Left ventricle myocardium inferior (tissue), 1 donor: Measurements from ENCODE around the gene CCDC88B. TPM values are rescaled to one million over a fixed set of nuclear protein-coding genes. Genes with fewer than 3 reads are reported as not detected.

ENCODE experiments used
- DNase-seq: peaks from one replicate; pipeline ENCODE4 v3.0.0-alpha.2; 2020
- H3K27ac ChIP-seq: fragments of 200-600 bp; replicated peaks from 2 replicates; pipeline ENCODE4 v1.8.0; 2021
- H3K27me3 ChIP-seq: fragments of 200-600 bp; 2 replicates; pipeline ENCODE4 v1.8.0; 2021; ENCODE audit warnings: low read depth
- H3K36me3 ChIP-seq: fragments of 200-600 bp; 2 replicates; pipeline ENCODE4 v1.8.0; 2021
- H3K4me1 ChIP-seq: fragments of 200-600 bp; 2 replicates; pipeline ENCODE4 v1.8.0; 2021
- H3K4me3 ChIP-seq: fragments of 200-600 bp; 2 replicates; pipeline ENCODE4 v1.8.0; 2021; ENCODE audit warnings: mild to moderate bottlenecking, moderate library complexity
- H3K9me3 ChIP-seq: fragments of 200-600 bp; replicated peaks from 2 replicates; pipeline ENCODE4 v1.8.0; 2021
- intact Hi-C: fragments of 100-400 bp; cut with micrococcal nuclease; formaldehyde crosslinking; loops from one replicate; pipeline ENCODE4 v1.11.0; 2022
- total RNA-seq: library from RNA; stranded (reverse); fragmentation: NEBNext Ultra II Directional; extraction: Animal tissue kit (Norgen Biotek cat#: 25700); gene quantifications from one replicate; pipeline ENCODE4 v1.2.1, GENCODE V29; 2021
- TF ChIP-seq, protein P1 (sequence below): fragments of 200-600 bp; IDR thresholded peaks from 2 replicates; pipeline ENCODE4 v1.8.0; 2021; ENCODE audit warnings: antibody characterized with exemption, mild to moderate bottlenecking, borderline replicate concordance
- donor health status: DM: no; HTN: yes; CAD: no; lungs with severe emphysema.

CCDC88B gene
- total RNA-seq, 1 donor from 2014 or later: 7.5 TPM

DNA sequence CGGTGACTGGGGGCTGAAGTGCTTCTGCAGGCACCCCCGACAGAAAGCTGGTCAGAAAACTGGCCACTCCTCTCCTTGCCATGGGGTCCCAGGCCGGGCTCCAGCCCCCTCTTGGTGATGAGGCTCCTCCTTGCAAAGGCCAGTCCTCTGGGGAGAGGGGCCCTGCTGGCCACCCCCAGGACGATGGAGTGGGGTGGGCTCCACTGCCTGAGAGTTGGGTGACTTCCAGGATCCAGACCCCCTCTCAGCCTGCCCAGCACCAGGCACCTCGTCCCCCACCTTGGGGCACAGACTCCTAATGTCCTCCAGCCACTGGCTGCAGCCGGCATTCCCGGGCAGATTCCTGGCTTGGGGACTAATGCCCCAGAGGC, 18.5 kb downstream of the CCDC88B start:
- Histone ChIP-seq H3K36me3 (peaks cover 33% of the 10 kb centered on the region), H3K4me3 (peak overlapping the region; percentile 83), H3K27ac (peak overlapping the region; percentile 92), H3K27me3 (no peaks in the 10 kb centered on the region), H3K9me3 (no peaks in the 10 kb centered on the region), H3K4me1 (peaks cover 48% of the 10 kb centered on the region)
- TF ChIP-seq, protein P1, sequence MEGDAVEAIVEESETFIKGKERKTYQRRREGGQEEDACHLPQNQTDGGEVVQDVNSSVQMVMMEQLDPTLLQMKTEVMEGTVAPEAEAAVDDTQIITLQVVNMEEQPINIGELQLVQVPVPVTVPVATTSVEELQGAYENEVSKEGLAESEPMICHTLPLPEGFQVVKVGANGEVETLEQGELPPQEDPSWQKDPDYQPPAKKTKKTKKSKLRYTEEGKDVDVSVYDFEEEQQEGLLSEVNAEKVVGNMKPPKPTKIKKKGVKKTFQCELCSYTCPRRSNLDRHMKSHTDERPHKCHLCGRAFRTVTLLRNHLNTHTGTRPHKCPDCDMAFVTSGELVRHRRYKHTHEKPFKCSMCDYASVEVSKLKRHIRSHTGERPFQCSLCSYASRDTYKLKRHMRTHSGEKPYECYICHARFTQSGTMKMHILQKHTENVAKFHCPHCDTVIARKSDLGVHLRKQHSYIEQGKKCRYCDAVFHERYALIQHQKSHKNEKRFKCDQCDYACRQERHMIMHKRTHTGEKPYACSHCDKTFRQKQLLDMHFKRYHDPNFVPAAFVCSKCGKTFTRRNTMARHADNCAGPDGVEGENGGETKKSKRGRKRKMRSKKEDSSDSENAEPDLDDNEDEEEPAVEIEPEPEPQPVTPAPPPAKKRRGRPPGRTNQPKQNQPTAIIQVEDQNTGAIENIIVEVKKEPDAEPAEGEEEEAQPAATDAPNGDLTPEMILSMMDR: no peak
- intact Hi-C loops: no loop called here
- DNase-seq: no peak

DNA sequence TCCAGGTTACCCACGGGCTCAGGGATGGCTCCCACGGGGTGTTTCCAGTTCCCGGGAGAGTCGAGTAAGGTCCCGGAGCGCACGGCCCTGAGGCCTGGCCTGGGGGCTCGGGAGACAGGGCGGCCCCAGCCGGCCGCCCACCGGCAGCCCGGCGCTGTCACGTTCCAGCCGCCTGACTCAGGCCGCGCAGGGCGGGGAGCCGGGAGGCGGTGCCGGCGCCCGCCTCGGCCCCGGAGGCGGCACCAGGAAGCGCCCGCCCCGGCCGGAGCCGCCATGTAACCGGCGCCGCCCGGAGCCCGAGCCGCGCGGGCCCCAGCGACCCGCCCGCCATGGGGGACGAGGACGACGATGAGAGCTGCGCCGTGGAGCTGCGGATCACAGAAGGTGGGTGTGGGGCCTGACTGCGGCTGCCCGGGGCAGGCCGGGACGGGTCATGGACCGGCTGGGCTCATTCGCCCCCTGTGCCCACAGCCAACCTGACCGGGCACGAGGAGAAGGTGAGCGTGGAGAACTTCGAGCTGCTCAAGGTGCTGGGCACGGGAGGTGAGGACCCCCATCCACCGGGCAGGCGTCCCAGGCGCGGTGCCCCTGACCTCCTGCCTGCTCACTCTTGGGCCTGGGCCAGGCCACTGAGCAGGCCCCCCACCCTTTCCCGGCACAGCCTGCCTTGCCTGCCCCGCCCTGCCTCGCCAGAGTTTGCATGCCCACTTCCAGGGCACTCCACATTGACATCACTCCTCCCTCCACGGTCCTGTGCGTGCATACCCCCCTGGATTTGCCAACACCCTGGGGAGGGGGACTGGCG, 19.1 kb downstream of the CCDC88B start, which contains the start of gene RPS6KA4:
Gene RPS6KA4 (plus strand): TSS at position 256 of the 805 bp plus-strand sequence. CDS start 74 bp downstream, at position 330.
- H3K27ac ChIP-seq: peak within 1 kb of the TSS; percentile 92
- no peaks in the 10 kb centered on the region for H3K9me3 ChIP-seq
- H3K27me3 ChIP-seq: no peaks in the 10 kb centered on the region
- H3K36me3 ChIP-seq: peaks cover 39% of the 10 kb centered on the region
- H3K4me3 ChIP-seq: peak within 1 kb of the TSS; percentile 83
- DNase-seq: peak; percentile 68
- intact Hi-C loops: no loop called here
- H3K4me1 ChIP-seq: peaks cover 48% of the 10 kb centered on the region
- TF ChIP-seq, protein P1: peak; percentile 8

DNA sequence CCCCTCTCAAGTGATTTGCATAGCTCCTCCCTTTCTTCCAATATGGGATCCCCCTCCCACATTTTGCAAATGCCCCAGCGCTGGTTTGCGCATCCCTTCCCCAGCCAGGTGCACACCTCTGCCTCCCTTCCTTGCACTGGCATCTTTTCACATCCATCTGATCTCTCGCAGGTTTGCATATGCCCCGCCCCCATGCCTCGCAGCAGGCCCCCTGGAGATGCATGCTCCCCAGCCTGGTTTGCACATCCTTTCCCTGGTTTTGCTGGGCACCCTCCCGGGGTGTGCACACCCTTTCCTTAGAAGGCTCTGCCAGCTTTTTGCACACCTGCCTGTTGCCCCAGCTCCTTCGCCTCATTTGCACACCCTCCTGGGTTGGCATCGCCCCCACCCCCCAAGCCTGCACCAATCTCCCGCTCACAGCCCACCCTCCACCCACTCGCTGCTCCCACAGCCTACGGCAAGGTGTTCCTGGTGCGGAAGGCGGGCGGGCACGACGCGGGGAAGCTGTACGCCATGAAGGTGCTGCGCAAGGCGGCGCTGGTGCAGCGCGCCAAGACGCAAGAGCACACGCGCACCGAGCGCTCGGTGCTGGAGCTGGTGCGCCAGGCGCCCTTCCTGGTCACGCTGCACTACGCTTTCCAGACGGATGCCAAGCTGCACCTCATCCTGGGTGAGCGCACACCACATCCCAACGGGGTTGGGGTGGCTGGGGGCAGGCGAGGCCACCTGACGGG, 19.9 kb downstream of the CCDC88B start:
- no peak for DNase-seq
- H3K9me3 ChIP-seq: no peaks in the 10 kb centered on the region
- H3K4me3 ChIP-seq: peak overlapping the region; percentile 83
- intact Hi-C loops: no loop called here
- H3K27me3 ChIP-seq: no peaks in the 10 kb centered on the region
- peaks cover 47% of the 10 kb centered on the region for H3K4me1 ChIP-seq
- H3K36me3 ChIP-seq: peaks cover 43% of the 10 kb centered on the region
- TF ChIP-seq, protein P1: no peak
- H3K27ac ChIP-seq: peak overlapping the region; percentile 92

DNA sequence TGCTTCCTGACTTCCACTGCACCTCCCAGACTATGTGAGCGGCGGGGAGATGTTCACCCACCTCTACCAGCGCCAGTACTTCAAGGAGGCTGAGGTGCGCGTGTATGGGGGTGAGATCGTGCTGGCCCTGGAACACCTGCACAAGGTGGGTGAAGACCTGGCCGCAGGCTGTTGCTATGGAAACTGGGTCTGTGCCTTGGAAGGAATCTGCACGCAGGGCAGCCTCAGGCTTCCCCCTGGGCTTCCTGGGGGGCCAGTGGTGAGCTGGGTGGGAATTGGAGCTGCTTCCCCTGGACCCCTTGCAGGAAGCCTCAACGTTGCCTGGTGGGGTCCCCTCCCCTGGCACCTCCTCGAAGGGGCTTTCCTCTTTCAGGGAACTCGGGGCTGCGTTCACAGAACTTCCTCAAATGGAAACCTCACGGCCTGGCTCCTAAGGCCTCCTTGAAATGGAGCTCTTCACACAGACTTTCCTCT, 20.5 kb downstream of the CCDC88B start:
- TF ChIP-seq, protein P1: no peak
- Histone ChIP-seq H3K27ac (no peak overlapping the region), H3K9me3 (no peaks in the 10 kb centered on the region), H3K4me1 (peaks cover 41% of the 10 kb centered on the region), H3K36me3 (peaks cover 49% of the 10 kb centered on the region), H3K4me3 (no peak overlapping the region), H3K27me3 (no peaks in the 10 kb centered on the region)
- no peak for DNase-seq
- intact Hi-C loops: no loop called here

DNA sequence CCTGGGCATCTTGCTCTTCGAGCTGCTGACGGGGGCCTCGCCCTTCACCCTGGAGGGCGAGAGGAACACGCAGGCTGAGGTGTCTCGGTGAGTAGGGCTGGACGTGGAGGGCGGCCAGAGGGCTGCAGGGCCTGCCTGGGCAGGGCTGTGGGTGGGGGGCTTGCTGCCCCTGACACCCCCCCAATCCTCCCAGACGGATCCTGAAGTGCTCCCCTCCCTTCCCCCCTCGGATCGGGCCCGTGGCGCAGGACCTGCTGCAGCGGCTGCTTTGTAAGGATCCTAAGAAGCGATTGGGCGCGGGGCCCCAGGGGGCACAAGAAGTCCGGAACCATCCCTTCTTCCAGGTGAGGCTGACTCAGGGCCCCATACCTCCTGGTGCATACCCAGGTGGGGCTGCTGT, 21.7 kb downstream of the CCDC88B start:
- peaks cover 61% of the 10 kb centered on the region for H3K36me3 ChIP-seq
- no peaks in the 10 kb centered on the region for H3K9me3 ChIP-seq
- H3K4me1 ChIP-seq: peaks cover 35% of the 10 kb centered on the region
- H3K4me3 ChIP-seq: no peak overlapping the region
- no peak overlapping the region for H3K27ac ChIP-seq
- TF ChIP-seq, protein P1: no peak
- no peak for DNase-seq
- intact Hi-C loops: no loop called here
- H3K27me3 ChIP-seq: no peaks in the 10 kb centered on the region
